Ishikawa (cell line): ENCODE data around the gene GGT6.

ENCODE experiments used
- CEBPB ChIP-seq: IDR thresholded peaks from 2 replicates; pipeline ENCODE4 v1.6.1; 2012
- CREB1 ChIP-seq: IDR thresholded peaks from 2 replicates; pipeline ENCODE4 v1.6.1; 2012; ENCODE audit warnings: low read depth
- EGR1 ChIP-seq: IDR thresholded peaks from 2 replicates; pipeline ENCODE4 v1.6.1; 2012
- EP300 ChIP-seq: IDR thresholded peaks from 2 replicates; pipeline ENCODE4 v1.6.1; 2012; ENCODE audit warnings: borderline replicate concordance
- FOXM1 ChIP-seq: IDR thresholded peaks from 2 replicates; pipeline ENCODE4 v1.6.1; 2012; ENCODE audit warnings: low read depth, borderline replicate concordance
- MAX ChIP-seq: IDR thresholded peaks from 2 replicates; pipeline ENCODE4 v1.6.1; 2012
- NFIC ChIP-seq: IDR thresholded peaks from 2 replicates; pipeline ENCODE4 v1.6.1; 2012
- RAD21 ChIP-seq: IDR thresholded peaks from 2 replicates; pipeline ENCODE4 v1.6.1; 2012; ENCODE audit warnings: low read depth
- REST ChIP-seq: IDR thresholded peaks from 2 replicates; pipeline ENCODE4 v1.6.1; 2012; ENCODE audit warnings: low read depth, mild to moderate bottlenecking
- TAF1 ChIP-seq: IDR thresholded peaks from 2 replicates; pipeline ENCODE4 v1.6.1; 2012; ENCODE audit warnings: low read depth, mild to moderate bottlenecking
- TCF12 ChIP-seq: IDR thresholded peaks from 2 replicates; pipeline ENCODE4 v1.6.1; 2012; ENCODE audit warnings: low read depth
- TEAD4 ChIP-seq: IDR thresholded peaks from 2 replicates; pipeline ENCODE4 v1.6.1; 2012
- USF1 ChIP-seq: IDR thresholded peaks from 2 replicates; pipeline ENCODE4 v1.6.1; 2012
- YY1 ChIP-seq: IDR thresholded peaks from 2 replicates; pipeline ENCODE4 v1.6.1; 2012; ENCODE audit warnings: low read depth
- ZBTB7A ChIP-seq: IDR thresholded peaks from 2 replicates; pipeline ENCODE4 v1.6.1; 2012; ENCODE audit warnings: low read depth

The GGT6 gene

GRCh38 chr17:4560421-4560820 lies at the start of gene GGT6:
Gene GGT6 (minus strand): TSS chr17:4560577. CDS start chr17:4560521, 56 bp downstream.
- 0 out of 2 replicates have a peak, but pooled peaks have one; percentile 27 for TF ChIP-seq TCF12
- TF ChIP-seq TEAD4, result peak; percentile 10; the same call in 1 of the 2 replicates
- TF ChIP-seq FOXM1, result no peak
- TF ChIP-seq NFIC, result peak; percentile 76
- peak; percentile 43 for TF ChIP-seq MAX

GRCh38 chr17:4610162-4610561 lies 49.8 kb upstream of the GGT6 start:
- TF ChIP-seq CREB1, result no peak
- TF ChIP-seq CEBPB, result no peak
- TF ChIP-seq EGR1, result no peak
- no peak for TF ChIP-seq USF1
- no peak for TF ChIP-seq TAF1
- TF ChIP-seq MAX, result no peak
- no peak for TF ChIP-seq TEAD4
- no peak for TF ChIP-seq FOXM1
- no peak for TF ChIP-seq RAD21

GRCh38 chr17:4609761-4610160 lies 49.4 kb upstream of the GGT6 start:
- TF ChIP-seq REST, result no peak
- no peak for TF ChIP-seq FOXM1
- no peak for TF ChIP-seq TCF12
- no peak for TF ChIP-seq USF1
- no peak for TF ChIP-seq TAF1
- TF ChIP-seq MAX, result no peak
- TF ChIP-seq TEAD4, result no peak
- no peak for TF ChIP-seq CEBPB
- no peak for TF ChIP-seq EP300
- no peak for TF ChIP-seq YY1
- TF ChIP-seq RAD21, result no peak
- no peak for TF ChIP-seq CREB1
- TF ChIP-seq ZBTB7A, result no peak
- no peak for TF ChIP-seq EGR1
- TF ChIP-seq NFIC, result no peak

- TF ChIP-seq TEAD4, result no peak
- TF ChIP-seq CEBPB, result no peak
- no peak for TF ChIP-seq EP300
- no peak for TF ChIP-seq TCF12
- no peak for TF ChIP-seq TAF1
- no peak for TF ChIP-seq FOXM1
- TF ChIP-seq USF1, result no peak
- no peak for TF ChIP-seq YY1
- TF ChIP-seq NFIC, result no peak
- TF ChIP-seq CREB1, result no peak
- no peak for TF ChIP-seq EGR1
- TF ChIP-seq REST, result no peak
- no peak for TF ChIP-seq ZBTB7A
- no peak for TF ChIP-seq RAD21
- no peak for TF ChIP-seq MAX
These were observed 47.4 kb upstream of the GGT6 start for GRCh38 chr17:4607773-4608187.

- TF ChIP-seq TAF1, result no peak
- no peak for TF ChIP-seq FOXM1
- TF ChIP-seq REST, result no peak
- TF ChIP-seq TEAD4, result no peak
- TF ChIP-seq TCF12, result no peak
- TF ChIP-seq CEBPB, result no peak
- no peak for TF ChIP-seq YY1
- TF ChIP-seq CREB1, result no peak
- TF ChIP-seq MAX, result no peak
- TF ChIP-seq USF1, result no peak
- TF ChIP-seq NFIC, result no peak
- no peak for TF ChIP-seq ZBTB7A
- no peak for TF ChIP-seq EP300
- TF ChIP-seq RAD21, result no peak
- no peak for TF ChIP-seq EGR1
These were observed 46.9 kb upstream of the GGT6 start for GRCh38 chr17:4607261-4607741.
